Transverse colon (tissue), 3 donors: ENCODE data around the gene SPP1.

ENCODE experiments used
- POLR2A ChIP-seq: fragments of 450-650 bp; IDR thresholded peaks from one replicate; pipeline ENCODE4 v1.6.1; 2016; ENCODE audit warnings: antibody characterized with exemption, mild to moderate bottlenecking, moderate library complexity
- TF ChIP-seq, protein P1 (sequence below), 5 experiments: fragments of 200-600 bp in 3 of 5; fragments of 450-650 bp in 2 of 5; sonication (generic) in 3 of 5; IDR thresholded peaks; 1 replicate in 2 of 5; 2 replicates in 3 of 5; pipeline ENCODE4 v1.5.1; 2016 to 2017; ENCODE audit warnings: antibody characterized with exemption in 5 of 5, inconsistent platforms in 3 of 5, mild to moderate bottlenecking in 2 of 5, moderate library complexity in 1 of 5

DNA sequence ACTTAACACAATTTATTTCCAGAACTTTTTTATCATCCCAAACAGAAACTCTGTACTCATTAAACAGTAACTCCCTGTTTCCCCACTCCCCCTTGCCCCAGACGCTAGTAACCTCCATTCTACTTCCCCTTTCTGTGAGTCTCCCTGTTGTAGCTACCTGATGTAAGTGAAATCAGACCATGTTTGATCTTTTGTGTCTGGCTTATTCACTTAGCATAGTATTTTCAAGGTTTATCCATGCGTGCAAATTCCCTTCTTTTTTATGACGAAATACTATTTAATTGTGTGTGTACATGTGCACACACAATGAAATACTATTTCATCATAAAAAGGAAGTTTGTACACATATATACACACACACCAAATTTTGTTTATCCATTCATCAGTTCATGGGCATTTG lies 37.1 kb downstream of the SPP1 start:
- TF ChIP-seq, protein P1, sequence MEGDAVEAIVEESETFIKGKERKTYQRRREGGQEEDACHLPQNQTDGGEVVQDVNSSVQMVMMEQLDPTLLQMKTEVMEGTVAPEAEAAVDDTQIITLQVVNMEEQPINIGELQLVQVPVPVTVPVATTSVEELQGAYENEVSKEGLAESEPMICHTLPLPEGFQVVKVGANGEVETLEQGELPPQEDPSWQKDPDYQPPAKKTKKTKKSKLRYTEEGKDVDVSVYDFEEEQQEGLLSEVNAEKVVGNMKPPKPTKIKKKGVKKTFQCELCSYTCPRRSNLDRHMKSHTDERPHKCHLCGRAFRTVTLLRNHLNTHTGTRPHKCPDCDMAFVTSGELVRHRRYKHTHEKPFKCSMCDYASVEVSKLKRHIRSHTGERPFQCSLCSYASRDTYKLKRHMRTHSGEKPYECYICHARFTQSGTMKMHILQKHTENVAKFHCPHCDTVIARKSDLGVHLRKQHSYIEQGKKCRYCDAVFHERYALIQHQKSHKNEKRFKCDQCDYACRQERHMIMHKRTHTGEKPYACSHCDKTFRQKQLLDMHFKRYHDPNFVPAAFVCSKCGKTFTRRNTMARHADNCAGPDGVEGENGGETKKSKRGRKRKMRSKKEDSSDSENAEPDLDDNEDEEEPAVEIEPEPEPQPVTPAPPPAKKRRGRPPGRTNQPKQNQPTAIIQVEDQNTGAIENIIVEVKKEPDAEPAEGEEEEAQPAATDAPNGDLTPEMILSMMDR (IDR thresholded peaks at IDR 0.05): no peak
- TF ChIP-seq POLR2A: no peak
